HepG2 (cell line): ENCODE results near the gene NEURL4. TPM values are rescaled to one million over a fixed set of nuclear protein-coding genes. Genes with fewer than 3 reads are reported as not detected.
A peak's percentile ranks its signal among the peaks of the same experiment; 100 is the strongest.

Experiments
- ARNTL ChIP-seq: sonication (generic); formaldehyde crosslinking; IDR thresholded peaks from 2 replicates; pipeline ENCODE4 v1.4.0; 2020; ENCODE audit warnings: mild to moderate bottlenecking, missing genetic modification reagents
- ELK4 ChIP-seq: sonication (generic); formaldehyde crosslinking; IDR thresholded peaks from 2 replicates; pipeline ENCODE4 v1.9.0; 2021; ENCODE audit warnings: missing genetic modification reagents, borderline replicate concordance
- HOXA3 ChIP-seq: sonication (generic); formaldehyde crosslinking; IDR thresholded peaks from 2 replicates; pipeline ENCODE4 v1.5.0; 2020; ENCODE audit warnings: missing genetic modification reagents
- KAT7 ChIP-seq: IDR thresholded peaks from 2 replicates; pipeline ENCODE4 v1.6.1; 2018; ENCODE audit warnings: borderline replicate concordance, missing compliant biosample characterization
- MBD4 ChIP-seq: IDR thresholded peaks from 2 replicates; pipeline ENCODE4 v1.6.1; 2012; ENCODE audit warnings: low read length, inconsistent platforms, borderline replicate concordance
- MLXIP ChIP-seq: sonication (generic); formaldehyde crosslinking; IDR thresholded peaks from 2 replicates; pipeline ENCODE4 v1.9.0; 2021; ENCODE audit warnings: missing genetic modification reagents, borderline replicate concordance
- PBX2 ChIP-seq: IDR thresholded peaks from 2 replicates; pipeline ENCODE4 v1.6.1; 2016; ENCODE audit warnings: control low read depth
- PBX3 ChIP-seq: sonication (generic); formaldehyde crosslinking; IDR thresholded peaks from 2 replicates; pipeline ENCODE4 v1.8.1; 2023; ENCODE audit warnings: missing genetic modification reagents, inconsistent platforms, borderline replicate concordance
- SAFB2 ChIP-seq: sonication (generic); formaldehyde crosslinking; IDR thresholded peaks from 2 replicates; pipeline ENCODE4 v1.5.1; 2020; ENCODE audit warnings: missing genetic modification reagents, low read depth, mild to moderate bottlenecking, borderline replicate concordance
- TCF7 ChIP-seq: sonication (generic); IDR thresholded peaks from 2 replicates; pipeline ENCODE4 v1.6.1; 2016; ENCODE audit warnings: antibody characterized with exemption, low read depth
- TFDP1 ChIP-seq: IDR thresholded peaks from 2 replicates; pipeline ENCODE4 v1.6.1; 2016; ENCODE audit warnings: missing compliant biosample characterization, missing genetic modification reagents, borderline replicate concordance
- ZNF205 ChIP-seq: IDR thresholded peaks from 2 replicates; pipeline ENCODE4 v1.6.1; 2018; ENCODE audit warnings: missing biosample characterization, missing genetic modification reagents
- ZNF354B ChIP-seq: sonication (generic); formaldehyde crosslinking; IDR thresholded peaks from 2 replicates; pipeline ENCODE4 v1.8.0; 2022; ENCODE audit warnings: mild to moderate bottlenecking, missing genetic modification reagents
- ZNF609 ChIP-seq: sonication (generic); formaldehyde crosslinking; IDR thresholded peaks from 2 replicates; pipeline ENCODE4 v1.4.0; 2020; ENCODE audit warnings: mild to moderate bottlenecking, missing genetic modification reagents, borderline replicate concordance
- ZNF883 ChIP-seq: sonication (generic); formaldehyde crosslinking; IDR thresholded peaks from 2 replicates; pipeline ENCODE4 v1.5.1; 2020; ENCODE audit warnings: mild to moderate bottlenecking, missing genetic modification reagents; ENCODE audit errors: not compliant biosample characterization
- polyA plus RNA-seq, 8 experiments: library from polyadenylated mRNA; depleted of rRNA in 3 of 8; stranded (reverse) in 7 of 8; unstranded in 1 of 8; fragments of >200 nt; fragmentation: Illumina TruSeq in 4 of 8; extraction: Trizol in 4 of 8; gene quantifications; 2 replicates each; pipeline versions ENCODE4 v1.2.1 to v1.2.3, GENCODE V29; 2011 to 2016; ENCODE audit warnings: low read depth in 4 of 8, missing spikeins in 1 of 8, mixed read lengths in 1 of 8; ENCODE audit not compliant: insufficient read depth in 1 of 8
- total RNA-seq, 5 experiments: library from RNA; depleted of rRNA; stranded (reverse); fragments of >200 nt; fragmentation: Illumina TruSeq; extraction: Trizol; gene quantifications; 2 replicates each; pipeline ENCODE4 v1.2.3, GENCODE V29; 2016; ENCODE audit warnings: low read depth in 1 of 5

NEURL4 gene
- total and polyA plus RNA-seq, 2 of the 13 experiments (the other 11 are each of a cell fraction or from before 2014, with no cell fraction given): 14.8 to 15.7 TPM

GRCh38 chr17:7351665-7352502 is 22.7 kb upstream of the NEURL4 start, which contains the start of gene KCTD11 (continued):
- TF ChIP-seq ZNF354B (CRISPR knock-in tag): no peak
- TF ChIP-seq TFDP1 (CRISPR knock-in tag): peak; percentile 45
- TF ChIP-seq ZNF883 (CRISPR knock-in tag): no peak
- no peak for TF ChIP-seq ZNF205
- peak; percentile 48; the same call in 1 of the 2 replicates for TF ChIP-seq MLXIP (CRISPR knock-in tag)
- TF ChIP-seq ARNTL (CRISPR knock-in tag): peak; percentile 53; the same call in 1 of the 2 replicates
- TF ChIP-seq ELK4 (CRISPR knock-in tag): no peak
- 0 out of 2 replicates have a peak, but pooled peaks have one; percentile 60 for TF ChIP-seq SAFB2 (CRISPR knock-in tag)
- no peak; the same call in 1 of the 2 replicates for TF ChIP-seq KAT7 (CRISPR knock-in tag)
- peak; percentile 2; the same call in 1 of the 2 replicates for TF ChIP-seq TCF7
- 0 out of 2 replicates have a peak, but pooled peaks have one; percentile 47 for TF ChIP-seq PBX3 (CRISPR knock-in tag)
- no peak for TF ChIP-seq PBX2 (CRISPR knock-in tag)
- TF ChIP-seq MBD4: no peak
- TF ChIP-seq HOXA3 (CRISPR knock-in tag): peak; percentile 15; the same call in 1 of the 2 replicates
- TF ChIP-seq ZNF609 (CRISPR knock-in tag): no peak
